Activated naive CD4-positive, alpha-beta T cell treated with anti-CD3 and anti-CD28 coated beads, Interleukin-2, amount 50 U/mL, for 16 hours (primary cell): Measurements from ENCODE around the gene NAGLU.
"Not testable (repeated sequence)": the region's sequence is repeated elsewhere in the genome, so short reads cannot be mapped to it uniquely, and the experiment has no call there.

Experiments used
- DNase-seq: peaks from one replicate; pipeline ENCODE4 v3.0.0-alpha.2; 2020

The NAGLU gene

GRCh38 chr17:42521666-42522262 lies 14.3 kb upstream of the NAGLU start:
- no peak for DNase-seq

- no peak for DNase-seq
Observed at GRCh38 chr17:42522263-42522790, 13.7 kb upstream of the NAGLU start.

GRCh38 chr17:42522798-42523278 lies 13.2 kb upstream of the NAGLU start:
- DNase-seq: no peak

- no peak for DNase-seq
Observed at GRCh38 chr17:42525221-42525620, 10.8 kb upstream of the NAGLU start.

GRCh38 chr17:42526031-42526444 lies 10.0 kb upstream of the NAGLU start:
- no peak for DNase-seq

GRCh38 chr17:42527932-42528331 lies 8.1 kb upstream of the NAGLU start:
- DNase-seq: no peak

GRCh38 chr17:42529061-42529460 lies 7.0 kb upstream of the NAGLU start:
- DNase-seq: no peak

GRCh38 chr17:42530952-42531454 lies 5.0 kb upstream of the NAGLU start:
- DNase-seq: no peak

GRCh38 chr17:42531455-42532354 lies 4.3 kb upstream of the NAGLU start:
- DNase-seq: peak; percentile 58

GRCh38 chr17:42535155-42536047 lies 640 bp upstream of the NAGLU start:
- DNase-seq: no peak

- peak; percentile 74 for DNase-seq
Observed at GRCh38 chr17:42536372-42537155, 523 bp downstream of the NAGLU start.

- DNase-seq: no peak
Observed at GRCh38 chr17:42537156-42537805, 1.2 kb downstream of the NAGLU start.

GRCh38 chr17:42537826-42538451 lies 1.9 kb downstream of the NAGLU start:
- no peak for DNase-seq

GRCh38 chr17:42538482-42538881 lies 2.4 kb downstream of the NAGLU start:
- no peak for DNase-seq

GRCh38 chr17:42540558-42540957 lies 4.5 kb downstream of the NAGLU start:
- DNase-seq: not testable (repeated sequence)

GRCh38 chr17:42541041-42541833 lies 5.2 kb downstream of the NAGLU start:
- no peak for DNase-seq

- no peak for DNase-seq
Observed at GRCh38 chr17:42543190-42544079, 7.4 kb downstream of the NAGLU start.

GRCh38 chr17:42544874-42545283 lies 8.8 kb downstream of the NAGLU start:
- DNase-seq: no peak
